Mammary epithelial cell (primary cell): ENCODE measurements around the gene SLC44A1.

ENCODE experiments used
- EZH2 ChIP-seq: IDR thresholded peaks from 2 replicates; pipeline ENCODE4 v1.6.1; 2012; ENCODE audit warnings: low read length, inconsistent platforms, borderline replicate concordance
- TF ChIP-seq, protein P1 (sequence below), 2 donors: IDR thresholded peaks in 1 of 2; conservative IDR thresholded peaks in 1 of 2; 2 replicates each; pipeline ENCODE4 v1.5.1; 2011 to 2012; ENCODE audit warnings: inconsistent platforms in 2 of 2, low read length in 2 of 2, mild to moderate bottlenecking in 2 of 2, control low read depth in 1 of 2, low read depth in 1 of 2; ENCODE audit not compliant: insufficient read depth in 1 of 2; ENCODE audit errors: extremely low read depth in 1 of 2

DNA sequence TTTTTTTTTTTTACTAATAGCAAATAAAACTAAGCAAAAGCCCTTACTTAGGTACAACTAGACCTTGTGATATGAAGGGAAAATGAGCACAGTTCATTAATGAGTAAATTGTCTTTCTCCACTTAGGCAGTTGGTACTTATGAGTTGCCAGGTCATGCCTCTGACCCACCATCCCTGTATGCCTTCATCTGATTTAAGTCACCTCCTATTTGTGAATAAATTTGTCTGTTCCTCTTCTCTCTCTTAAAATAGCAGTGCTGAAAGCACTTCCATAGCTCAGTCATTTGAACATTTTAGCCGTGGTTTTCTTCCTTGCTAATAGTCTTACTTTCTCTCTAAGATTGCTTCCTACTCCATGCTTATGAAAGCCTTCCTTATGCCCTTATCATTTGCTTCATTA lies 61.4 kb downstream of the SLC44A1 start:
- TF ChIP-seq, protein P1, sequence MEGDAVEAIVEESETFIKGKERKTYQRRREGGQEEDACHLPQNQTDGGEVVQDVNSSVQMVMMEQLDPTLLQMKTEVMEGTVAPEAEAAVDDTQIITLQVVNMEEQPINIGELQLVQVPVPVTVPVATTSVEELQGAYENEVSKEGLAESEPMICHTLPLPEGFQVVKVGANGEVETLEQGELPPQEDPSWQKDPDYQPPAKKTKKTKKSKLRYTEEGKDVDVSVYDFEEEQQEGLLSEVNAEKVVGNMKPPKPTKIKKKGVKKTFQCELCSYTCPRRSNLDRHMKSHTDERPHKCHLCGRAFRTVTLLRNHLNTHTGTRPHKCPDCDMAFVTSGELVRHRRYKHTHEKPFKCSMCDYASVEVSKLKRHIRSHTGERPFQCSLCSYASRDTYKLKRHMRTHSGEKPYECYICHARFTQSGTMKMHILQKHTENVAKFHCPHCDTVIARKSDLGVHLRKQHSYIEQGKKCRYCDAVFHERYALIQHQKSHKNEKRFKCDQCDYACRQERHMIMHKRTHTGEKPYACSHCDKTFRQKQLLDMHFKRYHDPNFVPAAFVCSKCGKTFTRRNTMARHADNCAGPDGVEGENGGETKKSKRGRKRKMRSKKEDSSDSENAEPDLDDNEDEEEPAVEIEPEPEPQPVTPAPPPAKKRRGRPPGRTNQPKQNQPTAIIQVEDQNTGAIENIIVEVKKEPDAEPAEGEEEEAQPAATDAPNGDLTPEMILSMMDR (conservative IDR thresholded peaks at IDR 0.05 in 1 of 2, IDR thresholded peaks at IDR 0.05 in 1 of 2; ENCODE audit: extremely low read depth in 1 of 2, insufficient read depth in 1 of 2, low read depth in 1 of 2, low read length in 2 of 2), result no peak
- TF ChIP-seq EZH2, result no peak
